Measurements from ENCODE around the gene VAMP4. TPM values are rescaled to one million over a fixed set of nuclear protein-coding genes. Genes with fewer than 3 reads are reported as not detected.
"Not testable (repeated sequence)": the region's sequence is repeated elsewhere in the genome, so short reads cannot be mapped to it uniquely, and the experiment has no call there.

VAMP4 gene
- total RNA-seq, 2 donors from 2014 or later = 8.8 to 10.1 TPM

GRCh38 chr1:171754353-171754705, 12.5 kb upstream of the VAMP4 start:
- intact Hi-C loops (cut with DNase I, micrococcal nuclease) = no loop called here
- ATAC-seq = no peak

GRCh38 chr1:171753685-171754352, 12.0 kb upstream of the VAMP4 start:
- DNase-seq = no peak
- ATAC-seq = no peak
- intact Hi-C loops (cut with DNase I, micrococcal nuclease) = no loop called here

More at GRCh38 chr1:171754353-171754705, 12.5 kb upstream of the VAMP4 start:
- DNase-seq = no peak

GRCh38 chr1:171753182-171753581, 11.3 kb upstream of the VAMP4 start:
- ATAC-seq (no peak), DNase-seq (no peak)
- intact Hi-C loops (cut with DNase I, micrococcal nuclease) = no loop called here

- DNase-seq (no peak), ATAC-seq (no peak)
- intact Hi-C loops (cut with DNase I, micrococcal nuclease) = no loop called here
These were observed 9.4 kb upstream of the VAMP4 start for GRCh38 chr1:171751221-171751620.

GRCh38 chr1:171748651-171749050, 6.8 kb upstream of the VAMP4 start:
- no peak for DNase-seq
- no peak for ATAC-seq
- intact Hi-C loops (cut with DNase I, micrococcal nuclease) = no loop called here

GRCh38 chr1:171744986-171745385, 3.1 kb upstream of the VAMP4 start:
- intact Hi-C loops (cut with DNase I, micrococcal nuclease) = no loop called here
- ATAC-seq = no peak
- DNase-seq = no peak

- ATAC-seq (peak; percentile 61), DNase-seq (peak; percentile 29 to 41)
- intact Hi-C loops (cut with DNase I, micrococcal nuclease) = loop anchor here in 1 of 2 donors (1.0 kb wide), 1 partner anchor 38 kb away; the partner anchor contains the start of gene METTL13
These were observed 1.4 kb upstream of the VAMP4 start for GRCh38 chr1:171743081-171743870.

- ATAC-seq (peak; percentile 41), DNase-seq (peak; percentile 49 to 57)
- intact Hi-C loops (cut with DNase I, micrococcal nuclease) = no loop called here
These were observed 685 bp upstream of the VAMP4 start for GRCh38 chr1:171742577-171742922.

GRCh38 chr1:171740987-171741871, 636 bp downstream of the VAMP4 start:
- intact Hi-C loops (cut with DNase I, micrococcal nuclease) = no loop called here
- ATAC-seq (peak; percentile 49), DNase-seq (peak; percentile 45 to 62)

GRCh38 chr1:171740356-171740863, 1.5 kb downstream of the VAMP4 start:
- ATAC-seq (no peak), DNase-seq (no peak)
- intact Hi-C loops (cut with DNase I, micrococcal nuclease) = no loop called here

GRCh38 chr1:171739656-171740055, 2.2 kb downstream of the VAMP4 start:
- ATAC-seq = no peak
- no peak for DNase-seq
- intact Hi-C loops (cut with DNase I, micrococcal nuclease) = no loop called here

- intact Hi-C loops (cut with DNase I, micrococcal nuclease) = no loop called here
- DNase-seq = no peak
- no peak for ATAC-seq
These were observed 3.0 kb downstream of the VAMP4 start for GRCh38 chr1:171738911-171739310.

GRCh38 chr1:171736196-171736595, 5.7 kb downstream of the VAMP4 start:
- DNase-seq (no peak), ATAC-seq (no peak)
- intact Hi-C loops (cut with DNase I, micrococcal nuclease) = no loop called here

- DNase-seq = no peak
- ATAC-seq = no peak
- intact Hi-C loops (cut with DNase I, micrococcal nuclease) = no loop called here
These were observed 11.8 kb downstream of the VAMP4 start for GRCh38 chr1:171730052-171730451.

- DNase-seq (no peak), ATAC-seq (peak; percentile 44)
- intact Hi-C loops (cut with DNase I, micrococcal nuclease) = no loop called here
These were observed 14.1 kb downstream of the VAMP4 start for GRCh38 chr1:171727778-171728177.

- DNase-seq; intact Hi-C loops (cut with DNase I, micrococcal nuclease); ATAC-seq: not testable (repeated sequence)
These were observed 18.7 kb downstream of the VAMP4 start for GRCh38 chr1:171723180-171723579.

- no peak for DNase-seq
- no peak for ATAC-seq
- intact Hi-C loops (cut with DNase I, micrococcal nuclease) = no loop called here
These were observed 23.0 kb downstream of the VAMP4 start for GRCh38 chr1:171718848-171719247.

- no peak for DNase-seq
- no peak for ATAC-seq
- intact Hi-C loops (cut with DNase I, micrococcal nuclease) = no loop called here
These were observed 23.6 kb downstream of the VAMP4 start for GRCh38 chr1:171718216-171718615.

GRCh38 chr1:171717062-171717718, 24.7 kb downstream of the VAMP4 start:
- no peak for DNase-seq
- intact Hi-C loops (cut with DNase I, micrococcal nuclease) = loop anchor here in 1 of 2 donors (2.0 kb wide), 1 partner anchor 72 kb away; no protein-coding TSS in a partner anchor
- ATAC-seq = no peak
